Glutamatergic neuron (in vitro differentiated cells): ENCODE results near the gene C1QTNF1. TPM values are rescaled to one million over a fixed set of nuclear protein-coding genes. Genes with fewer than 3 reads are reported as not detected.
"Not testable (repeated sequence)": the region's sequence is repeated elsewhere in the genome, so short reads cannot be mapped to it uniquely, and the experiment has no call there.

Source experiments
- DNase-seq: peaks from one replicate; pipeline ENCODE4 v3.0.0; 2022
- H3K27ac Mint-ChIP-seq: one replicate; pipeline ENCODE4 v1.8.0; 2020; ENCODE audit warnings: mild to moderate bottlenecking, mixed read lengths, inconsistent platforms; ENCODE audit not compliant: unreplicated experiment
- H3K27me3 Mint-ChIP-seq: one replicate; pipeline ENCODE4 v1.8.0; 2020; ENCODE audit warnings: mild to moderate bottlenecking, moderate library complexity, mixed read lengths, inconsistent platforms; ENCODE audit not compliant: unreplicated experiment
- H3K36me3 Mint-ChIP-seq: one replicate; pipeline ENCODE4 v1.8.0; 2020; ENCODE audit warnings: mild to moderate bottlenecking, mixed read lengths, inconsistent platforms; ENCODE audit not compliant: unreplicated experiment
- H3K4me1 Mint-ChIP-seq: one replicate; pipeline ENCODE4 v1.8.0; 2020; ENCODE audit warnings: mild to moderate bottlenecking, low read depth, mixed read lengths, inconsistent platforms; ENCODE audit not compliant: unreplicated experiment
- H3K4me3 Mint-ChIP-seq: one replicate; pipeline ENCODE4 v1.8.0; 2020; ENCODE audit warnings: mild to moderate bottlenecking, mixed read lengths, inconsistent platforms; ENCODE audit not compliant: unreplicated experiment
- H3K9me3 Mint-ChIP-seq: one replicate; pipeline ENCODE4 v1.8.0; 2020; ENCODE audit warnings: mild to moderate bottlenecking, moderate library complexity, mixed read lengths, inconsistent platforms; ENCODE audit not compliant: unreplicated experiment
- CTCF ChIP-seq: fragments of 200-600 bp; sonication (generic); IDR thresholded peaks from one replicate; pipeline ENCODE4 v1.5.0; 2021; ENCODE audit not compliant: partially characterized antibody, unreplicated experiment
- total RNA-seq: library from RNA; stranded (reverse); fragmentation: NEBNext Ultra II Directional; extraction: Animal tissue kit (Norgen Biotek cat#: 25700); gene quantifications from one replicate; pipeline ENCODE4 v1.2.1, GENCODE V29; 2021; ENCODE audit not compliant: unreplicated experiment

Gene C1QTNF1
- total RNA-seq, 1 donor from 2014 or later, result 0.15 TPM

GRCh38 chr17:79019261-79019631 is 4.7 kb upstream of the C1QTNF1 start:
- Mint-ChIP-seq H3K36me3 (peaks cover 7% of the 10 kb centered on the region), H3K4me3 (no peak overlapping the region), H3K27ac (no peak overlapping the region), H3K9me3 (peaks cover 2% of the 10 kb centered on the region), H3K4me1 (peaks cover 2% of the 10 kb centered on the region), H3K27me3 (peaks cover 23% of the 10 kb centered on the region)
- DNase-seq, result no peak
- no peak for TF ChIP-seq CTCF

GRCh38 chr17:79019632-79020584 is 4.1 kb upstream of the C1QTNF1 start:
- peak; percentile 67 for TF ChIP-seq CTCF
- Mint-ChIP-seq H3K4me1 (peaks cover 2% of the 10 kb centered on the region), H3K36me3 (peaks cover 7% of the 10 kb centered on the region), H3K4me3 (no peak overlapping the region), H3K27ac (no peak overlapping the region), H3K27me3 (peaks cover 25% of the 10 kb centered on the region), H3K9me3 (peaks cover 2% of the 10 kb centered on the region)
- peak; percentile 51 for DNase-seq

GRCh38 chr17:79020631-79021301 is 3.2 kb upstream of the C1QTNF1 start:
- Mint-ChIP-seq H3K27ac (no peak overlapping the region), H3K36me3 (peaks cover 7% of the 10 kb centered on the region), H3K27me3 (peaks cover 27% of the 10 kb centered on the region), H3K4me3 (no peak overlapping the region), H3K4me1 (peaks cover 6% of the 10 kb centered on the region), H3K9me3 (peaks cover 4% of the 10 kb centered on the region)
- no peak for TF ChIP-seq CTCF
- DNase-seq, result no peak

DNA sequence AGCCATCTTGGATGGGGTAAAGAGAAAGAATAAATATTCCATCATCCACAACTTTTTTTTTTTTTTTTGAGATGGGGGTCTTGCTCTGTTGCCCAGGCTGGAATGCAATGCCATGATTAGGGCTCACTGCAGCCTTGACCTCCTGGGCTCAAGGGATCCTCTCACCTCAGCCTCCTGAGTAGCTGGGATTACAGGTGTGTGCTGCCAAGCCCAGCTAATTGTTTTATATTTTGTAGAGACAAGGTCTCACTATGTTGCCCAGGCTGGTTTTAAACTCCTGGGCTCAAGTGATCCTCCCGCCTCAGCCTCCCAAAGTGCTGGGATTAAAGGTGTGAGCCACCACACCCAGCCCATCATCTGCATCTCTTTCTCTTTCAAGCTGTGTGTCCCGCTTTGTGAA is 2.0 kb upstream of the C1QTNF1 start:
- not testable (repeated sequence) for H3K27ac Mint-ChIP-seq, H3K4me3 Mint-ChIP-seq, DNase-seq, H3K36me3 Mint-ChIP-seq, H3K9me3 Mint-ChIP-seq, H3K4me1 Mint-ChIP-seq
- H3K27me3 Mint-ChIP-seq, result peaks cover 27% of the 10 kb centered on the region

DNA sequence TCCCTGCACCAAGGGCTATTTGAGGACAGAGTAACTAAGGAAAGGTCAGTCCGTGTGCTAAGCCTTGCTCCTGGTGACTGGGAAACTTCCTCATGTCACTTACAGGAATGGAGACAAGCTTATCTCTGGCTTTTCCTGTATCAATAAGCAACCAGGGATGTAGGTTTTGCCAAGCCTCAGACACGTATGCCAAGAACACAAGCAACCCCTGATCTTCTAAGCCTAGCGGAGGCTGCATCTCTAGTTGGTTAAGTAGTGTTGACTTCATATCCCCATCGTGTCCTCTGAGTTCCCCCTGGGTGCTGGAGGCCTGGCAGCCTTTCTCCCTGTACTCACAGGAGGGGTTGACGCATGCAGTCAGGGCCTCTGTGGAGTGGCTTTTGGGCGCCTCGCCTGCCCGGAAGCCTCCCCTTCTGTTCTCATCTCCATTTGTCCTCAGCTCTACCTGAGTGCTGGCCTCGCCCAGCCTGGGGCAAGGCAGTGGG is 1.4 kb upstream of the C1QTNF1 start:
- H3K4me3 Mint-ChIP-seq, result no peak overlapping the region
- no peak overlapping the region for H3K27ac Mint-ChIP-seq
- peaks cover 27% of the 10 kb centered on the region for H3K27me3 Mint-ChIP-seq
- TF ChIP-seq CTCF, result no peak
- H3K36me3 Mint-ChIP-seq, result no peaks in the 10 kb centered on the region
- H3K4me1 Mint-ChIP-seq, result peaks cover 6% of the 10 kb centered on the region
- H3K9me3 Mint-ChIP-seq, result peaks cover 4% of the 10 kb centered on the region
- no peak for DNase-seq
